B cell (primary cell): Measurements from ENCODE around the gene MVK. TPM values are rescaled to one million over a fixed set of nuclear protein-coding genes. Genes with fewer than 3 reads are reported as not detected.

ENCODE experiments used
- ATAC-seq: fragments of 200-7000 bp; cut with Tn5 transposase; one replicate; pipeline ENCODE4 v1.10.0; 2021; ENCODE audit warnings: low read depth, mild to moderate bottlenecking, moderate number of reproducible peaks, moderate library complexity
- CTCF ChIA-PET: fragments of 350-600 bp; sonication (Branson Sonifier 250); formaldehyde crosslinking; loops from one replicate; lab custom pipeline; 2021; ENCODE audit warnings: antibody characterized with exemption, inconsistent platforms; lab: Charles Lee
- POLR2A ChIA-PET: fragments of 350-600 bp; sonication (Branson Sonifier 250); formaldehyde crosslinking; loops from one replicate; lab custom pipeline; 2021; ENCODE audit warnings: antibody characterized with exemption; lab: Charles Lee
- DNase-seq: peaks from one replicate; pipeline ENCODE4 v3.0.0; 2013
- H2AFZ ChIP-seq: 2 replicates; pipeline ENCODE4 v1.6.1; 2012; ENCODE audit warnings: mild to moderate bottlenecking, low read depth, low read length; ENCODE audit not compliant: insufficient read depth, poor library complexity, severe bottlenecking
- H3K27ac ChIP-seq, 2 donors: 1 replicate in 1 of 2; 2 replicates in 1 of 2; pipeline ENCODE4 v1.5.1; 2012 to 2013; ENCODE audit warnings: low read length in 2 of 2, mild to moderate bottlenecking in 2 of 2, moderate library complexity in 1 of 2
- H3K27me3 ChIP-seq, 4 experiments: fragments of 200-600 bp in 1 of 4; sonication (generic) in 1 of 4; replicated peaks in 1 of 4; 1 replicate in 2 of 4; 2 replicates in 2 of 4; pipeline versions ENCODE4 v1.6.1 to v1.7.0; 2013 to 2016; ENCODE audit warnings: low read length in 3 of 4, mild to moderate bottlenecking in 2 of 4, mixed read lengths in 1 of 4, moderate library complexity in 1 of 4; ENCODE audit not compliant: insufficient read depth in 4 of 4, control insufficient read depth in 3 of 4; ENCODE audit errors: control extremely low read depth in 1 of 4
- H3K36me3 ChIP-seq, 2 experiments: replicated peaks in 1 of 2; 1 replicate in 1 of 2; 2 replicates in 1 of 2; pipeline versions ENCODE4 v1.6.1 to v1.7.1; 2013; ENCODE audit warnings: low read length in 1 of 2; ENCODE audit not compliant: insufficient read depth in 2 of 2, control insufficient read depth in 1 of 2; ENCODE audit errors: control extremely low read depth in 1 of 2, extremely low read depth in 1 of 2
- H3K4me1 ChIP-seq, 2 donors: fragments of 200-600 bp in 1 of 2; sonication (generic) in 1 of 2; 1 replicate in 1 of 2; 2 replicates in 1 of 2; pipeline versions ENCODE4 v1.5.1 to v1.6.1; 2013 to 2017; ENCODE audit warnings: low read length in 2 of 2; ENCODE audit not compliant: control insufficient read depth in 2 of 2, insufficient read depth in 2 of 2
- H3K4me2 ChIP-seq: replicated peaks from 2 replicates; pipeline ENCODE3; 2012; ENCODE audit warnings: mild to moderate bottlenecking, low read depth, low read length; ENCODE audit not compliant: poor library complexity, severe bottlenecking
- H3K4me3 ChIP-seq, 5 experiments: fragments of 200-600 bp in 1 of 5; sonication (generic) in 1 of 5; 1 replicate in 3 of 5; 2 replicates in 2 of 5; pipeline versions ENCODE4 v1.5.1 to v1.7.0; 2011 to 2016; ENCODE audit warnings: low read length in 4 of 5, mild to moderate bottlenecking in 4 of 5, low read depth in 2 of 5, control low read depth in 1 of 5, moderate library complexity in 1 of 5; ENCODE audit not compliant: insufficient read depth in 1 of 5; ENCODE audit errors: control extremely low read depth in 1 of 5, extremely low read depth in 1 of 5
- H3K79me2 ChIP-seq: fragments of 200-600 bp; sonication (generic); one replicate; pipeline ENCODE4 v1.6.0; 2016; ENCODE audit warnings: low read length; ENCODE audit not compliant: control insufficient read depth, insufficient read depth
- H3K9ac ChIP-seq: fragments of 200-600 bp; sonication (generic); 2 replicates; pipeline ENCODE4 v1.6.1; 2017; ENCODE audit warnings: mild to moderate bottlenecking, low read length, moderate library complexity
- H3K9me3 ChIP-seq, 3 donors: one replicate each; pipeline versions ENCODE4 v1.6.1 to v1.7.1; 2013; ENCODE audit warnings: low read length in 2 of 3; ENCODE audit not compliant: control insufficient read depth in 2 of 3, insufficient read depth in 1 of 3; ENCODE audit errors: control extremely low read depth in 1 of 3
- H4K20me1 ChIP-seq: 2 replicates; pipeline ENCODE4 v1.6.0; 2012; ENCODE audit warnings: mild to moderate bottlenecking, low read length; ENCODE audit not compliant: insufficient read depth, control insufficient read depth, poor library complexity, severe bottlenecking
- H3K27ac Mint-ChIP-seq: one replicate; pipeline ENCODE4 v1.8.0; 2021; ENCODE audit warnings: mixed read lengths
- H3K27me3 Mint-ChIP-seq: one replicate; pipeline ENCODE4 v1.8.0; 2021; ENCODE audit warnings: mixed read lengths
- H3K4me1 Mint-ChIP-seq: one replicate; pipeline ENCODE4 v1.8.0; 2021; ENCODE audit warnings: mixed read lengths
- H3K4me3 Mint-ChIP-seq: one replicate; pipeline ENCODE4 v1.8.0; 2021; ENCODE audit warnings: mixed read lengths
- H3K9me3 Mint-ChIP-seq: one replicate; pipeline ENCODE4 v1.8.0; 2022; ENCODE audit warnings: mixed read lengths; ENCODE audit not compliant: insufficient read depth
- EZH2 ChIP-seq: IDR thresholded peaks from 2 replicates; pipeline ENCODE4 v1.6.1; 2012; ENCODE audit warnings: borderline replicate concordance, low read depth, mild to moderate bottlenecking, moderate library complexity, low read length; ENCODE audit not compliant: insufficient read depth, poor library complexity, severe bottlenecking
- WGBS: methylation state at CpG from one replicate; pipeline ENCODE4 v1.1.5; 2013; ENCODE audit warnings: missing lambda C conversion rate; ENCODE audit not compliant: insufficient coverage; 5-methylcytosine and 5-hydroxymethylcytosine counted together
- intact Hi-C: fragments of 100-400 bp; cut with micrococcal nuclease; formaldehyde crosslinking; loops from one replicate; pipeline ENCODE4 v1.10.0; 2022
- polyA plus RNA-seq: library from polyadenylated mRNA; depleted of rRNA; stranded (reverse); fragments of >200 nt; gene quantifications from 2 replicates; pipeline ENCODE4 v1.2.3, GENCODE V29; 2012
- total RNA-seq, 2 donors: library from RNA; stranded (reverse); fragments of 120-200 nt in 1 of 2; gene quantifications; 1 replicate in 1 of 2; 2 replicates in 1 of 2; pipeline versions ENCODE4 v1.2.3 to v1.2.4, GENCODE V29; 2013 to 2022
- TF ChIP-seq, protein P1 (sequence below): fragments of 200-600 bp; IDR thresholded peaks from one replicate; pipeline ENCODE4 v1.8.0; 2022; ENCODE audit warnings: antibody characterized with exemption, mild to moderate bottlenecking

The MVK gene
- total and polyA plus RNA-seq, 2 donors (not counting 1 experiment from before 2014, with no cell fraction given): 12.1 to 12.5 TPM

DNA sequence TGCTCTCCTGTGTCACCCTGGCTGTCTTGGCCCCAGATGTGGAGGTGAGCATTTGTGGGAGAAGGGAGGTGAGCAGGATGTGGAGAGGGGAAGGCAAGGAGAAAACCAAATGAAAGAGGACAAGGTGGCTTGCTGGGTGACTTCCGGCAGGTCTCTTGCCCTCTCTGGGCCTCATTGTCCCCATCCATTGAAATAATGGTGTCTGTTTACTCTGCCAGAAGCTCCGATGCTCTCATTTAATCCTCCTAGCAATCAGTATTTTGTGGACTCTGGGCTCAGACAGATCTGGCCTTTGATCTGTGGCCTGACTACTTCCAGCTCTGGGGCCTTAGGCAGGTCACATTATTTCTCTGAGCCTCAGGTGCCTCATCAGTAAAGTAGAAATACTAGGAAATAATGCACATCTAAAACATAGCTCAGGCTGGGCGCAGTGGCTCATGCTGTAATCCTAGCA, 30.6 kb downstream of the MVK start:
- Histone ChIP-seq H3K4me1 (no peaks in the 10 kb centered on the region), H3K9me3 (no peaks in the 10 kb centered on the region), H3K27ac (no peak overlapping the region), H4K20me1 (no peaks in the 10 kb centered on the region), H3K4me2 (no peak overlapping the region), H3K36me3 (no peaks in the 10 kb centered on the region), H3K4me3 (no peak overlapping the region), H3K9ac (no peak overlapping the region), H3K27me3 (peaks cover 0 to 6% (median 0%) of the 10 kb centered on the region in 4 experiments), H2AFZ (no peak overlapping the region), H3K79me2 (no peaks in the 10 kb centered on the region)
- ATAC-seq (no peak), DNase-seq (no peak)
- intact Hi-C loops: no loop called here
- ChIA-PET CTCF (interaction anchor here (1.2 kb wide), 1 partner anchor 169 kb away, joined by 4 read pairs; no protein-coding TSS in a partner anchor), POLR2A (no interaction called here)
- H3K27me3 Mint-ChIP-seq: peaks cover 28% of the 10 kb centered on the region
- no peak for TF ChIP-seq EZH2
- TF ChIP-seq, protein P1, sequence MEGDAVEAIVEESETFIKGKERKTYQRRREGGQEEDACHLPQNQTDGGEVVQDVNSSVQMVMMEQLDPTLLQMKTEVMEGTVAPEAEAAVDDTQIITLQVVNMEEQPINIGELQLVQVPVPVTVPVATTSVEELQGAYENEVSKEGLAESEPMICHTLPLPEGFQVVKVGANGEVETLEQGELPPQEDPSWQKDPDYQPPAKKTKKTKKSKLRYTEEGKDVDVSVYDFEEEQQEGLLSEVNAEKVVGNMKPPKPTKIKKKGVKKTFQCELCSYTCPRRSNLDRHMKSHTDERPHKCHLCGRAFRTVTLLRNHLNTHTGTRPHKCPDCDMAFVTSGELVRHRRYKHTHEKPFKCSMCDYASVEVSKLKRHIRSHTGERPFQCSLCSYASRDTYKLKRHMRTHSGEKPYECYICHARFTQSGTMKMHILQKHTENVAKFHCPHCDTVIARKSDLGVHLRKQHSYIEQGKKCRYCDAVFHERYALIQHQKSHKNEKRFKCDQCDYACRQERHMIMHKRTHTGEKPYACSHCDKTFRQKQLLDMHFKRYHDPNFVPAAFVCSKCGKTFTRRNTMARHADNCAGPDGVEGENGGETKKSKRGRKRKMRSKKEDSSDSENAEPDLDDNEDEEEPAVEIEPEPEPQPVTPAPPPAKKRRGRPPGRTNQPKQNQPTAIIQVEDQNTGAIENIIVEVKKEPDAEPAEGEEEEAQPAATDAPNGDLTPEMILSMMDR: no peak
- no peak overlapping the region for H3K4me3 Mint-ChIP-seq
- H3K9me3 Mint-ChIP-seq: no peaks in the 10 kb centered on the region
- no peaks in the 10 kb centered on the region for H3K4me1 Mint-ChIP-seq
- 83% methylated on average over 3 of the region's 3 CpGs for WGBS
- no peak overlapping the region for H3K27ac Mint-ChIP-seq

DNA sequence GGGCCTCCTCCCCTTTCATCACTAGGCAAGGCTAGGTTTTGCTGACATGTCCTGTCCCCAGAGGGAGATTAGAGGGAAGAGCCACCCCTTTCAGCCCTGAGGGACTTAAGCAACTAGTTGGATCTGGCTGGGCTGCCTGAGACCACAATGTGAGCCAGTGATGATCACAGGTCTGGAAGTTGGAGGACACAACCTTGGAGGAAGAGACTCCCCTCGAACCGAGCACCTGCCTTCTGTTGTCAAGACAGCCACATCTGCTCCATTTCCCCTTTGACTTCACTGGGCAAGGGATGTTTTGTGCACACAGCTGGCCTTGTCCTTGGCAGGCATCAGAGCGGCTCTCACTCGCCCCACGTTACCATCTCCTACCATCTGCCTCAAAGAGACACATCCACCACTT, 31.4 kb downstream of the MVK start:
- Mint-ChIP-seq H3K4me1 (no peaks in the 10 kb centered on the region), H3K4me3 (no peak overlapping the region), H3K27ac (no peak overlapping the region), H3K27me3 (peaks cover 36% of the 10 kb centered on the region), H3K9me3 (no peaks in the 10 kb centered on the region)
- CTCF ChIA-PET: no interaction called here
- WGBS: 89% methylated on average over 5 of the region's 5 CpGs
- no peaks in the 10 kb centered on the region for H3K79me2 ChIP-seq
- POLR2A ChIA-PET: no interaction called here
- H3K9me3 ChIP-seq: no peaks in the 10 kb centered on the region
- H4K20me1 ChIP-seq: no peaks in the 10 kb centered on the region
- ATAC-seq (no peak), DNase-seq (no peak)
- H3K27ac ChIP-seq: no peak overlapping the region
- TF ChIP-seq EZH2: no peak
- TF ChIP-seq, protein P1: no peak
- H3K36me3 ChIP-seq: no peaks in the 10 kb centered on the region
- H3K4me1 ChIP-seq: no peaks in the 10 kb centered on the region
- no peak overlapping the region for H3K4me3 ChIP-seq
- no peak overlapping the region for H2AFZ ChIP-seq
- intact Hi-C loops: no loop called here
- no peak overlapping the region for H3K4me2 ChIP-seq
- peaks cover 0 to 13% (median 0%) of the 10 kb centered on the region in 4 experiments for H3K27me3 ChIP-seq
- no peak overlapping the region for H3K9ac ChIP-seq
